NOMO-1 treated with dmso at 0.1 percent for 144 hours (cell line): Measurements from ENCODE around the gene PLSCR2.
"Not testable (repeated sequence)": the region's sequence is repeated elsewhere in the genome, so short reads cannot be mapped to it uniquely, and the experiment has no call there.

ENCODE experiments used
- DNase-seq: peaks from one replicate; lab custom pipeline; 2025; ENCODE audit not compliant: unreplicated experiment; lab: John Stamatoyannopoulos, UW

The PLSCR2 gene, protein sequence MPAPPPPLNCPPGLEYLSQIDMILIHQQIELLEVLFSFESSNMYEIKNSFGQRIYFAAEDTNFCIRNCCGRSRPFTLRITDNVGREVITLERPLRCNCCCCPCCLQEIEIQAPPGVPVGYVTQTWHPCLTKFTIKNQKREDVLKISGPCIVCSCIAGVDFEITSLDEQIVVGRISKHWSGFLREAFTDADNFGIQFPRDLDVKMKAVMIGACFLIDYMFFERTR

DNA sequence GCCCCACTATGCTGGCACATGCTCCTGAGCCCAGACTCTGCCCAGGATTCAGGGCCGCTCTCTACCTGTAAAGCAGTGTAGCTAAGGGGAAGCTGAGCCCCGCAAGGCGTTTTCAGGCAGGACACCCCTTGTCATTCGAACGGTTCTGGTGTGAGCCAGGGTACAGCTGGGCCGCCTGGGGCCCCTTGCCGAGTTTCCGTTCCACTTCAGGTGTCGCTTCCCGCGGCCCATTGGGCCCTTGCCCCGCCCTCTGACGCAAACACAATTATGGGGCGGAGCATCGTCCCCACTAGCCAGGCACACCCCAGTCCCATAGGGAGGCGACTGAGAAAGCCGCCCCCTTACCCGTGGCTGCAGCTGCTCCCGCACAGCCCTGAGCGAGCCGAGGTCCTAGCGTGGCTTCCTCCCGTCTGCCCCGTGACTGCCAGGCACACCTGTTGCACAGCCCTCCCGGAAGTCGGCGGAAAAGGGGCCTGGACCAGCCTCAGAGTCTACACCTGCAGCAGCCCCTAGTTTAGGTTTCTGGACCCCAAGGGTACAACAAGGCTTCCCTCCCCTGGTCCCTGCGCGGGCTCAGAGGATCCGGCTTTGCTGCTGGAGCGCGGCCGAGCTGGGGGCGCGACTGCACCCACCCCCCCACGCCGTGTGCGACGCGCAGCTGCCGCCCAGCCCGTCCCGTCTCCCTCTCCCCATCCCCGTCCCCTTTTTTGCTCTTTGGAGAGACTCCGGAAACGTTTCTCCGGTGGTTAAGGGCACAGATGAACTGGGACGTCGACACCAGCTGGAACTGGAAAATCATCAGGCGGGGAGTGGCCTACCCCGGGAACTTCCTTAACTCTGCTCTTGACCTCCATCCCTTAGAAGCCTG, at the start of gene PLSCR2:
Gene PLSCR2 (minus strand): TSS at position 412 of the 868 bp plus-strand sequence. CDS start 9,657 bp downstream, outside the sequence.
- no peak for DNase-seq

DNA sequence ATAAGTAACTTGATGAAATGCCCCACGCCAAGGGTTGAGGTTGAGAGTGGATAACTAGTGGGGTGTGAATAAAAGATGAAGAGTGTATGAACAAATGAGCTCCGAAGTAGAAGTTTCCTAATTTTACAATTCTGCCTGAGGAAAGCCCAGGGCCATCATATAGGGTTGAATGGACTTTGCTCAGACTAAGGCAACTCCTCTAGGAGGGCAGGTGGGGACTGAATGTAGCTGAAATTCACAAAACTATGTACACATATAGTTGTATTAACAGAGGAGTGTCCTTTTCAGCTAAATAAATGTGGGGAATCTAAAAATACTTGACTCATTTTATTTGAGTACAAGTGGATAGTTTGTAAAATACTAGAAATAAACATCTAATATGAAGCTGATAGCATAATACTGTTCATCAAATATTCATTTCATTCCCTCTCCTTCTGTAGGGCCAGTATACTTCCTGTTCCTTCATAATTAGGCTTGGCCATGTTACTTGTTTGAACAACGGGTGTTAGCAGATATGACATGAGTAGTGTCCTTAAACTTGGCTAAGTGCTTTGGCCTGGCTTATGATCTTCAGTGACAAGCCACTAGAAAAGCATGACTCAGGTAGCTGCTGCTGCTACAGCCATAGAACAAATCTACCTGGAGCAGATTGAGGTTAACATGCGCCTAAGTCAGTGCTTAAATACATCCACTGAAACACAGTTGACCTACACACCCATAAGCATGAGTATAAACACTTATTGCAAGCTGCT, 48.5 kb upstream of the PLSCR2 start:
- DNase-seq = no peak

DNA sequence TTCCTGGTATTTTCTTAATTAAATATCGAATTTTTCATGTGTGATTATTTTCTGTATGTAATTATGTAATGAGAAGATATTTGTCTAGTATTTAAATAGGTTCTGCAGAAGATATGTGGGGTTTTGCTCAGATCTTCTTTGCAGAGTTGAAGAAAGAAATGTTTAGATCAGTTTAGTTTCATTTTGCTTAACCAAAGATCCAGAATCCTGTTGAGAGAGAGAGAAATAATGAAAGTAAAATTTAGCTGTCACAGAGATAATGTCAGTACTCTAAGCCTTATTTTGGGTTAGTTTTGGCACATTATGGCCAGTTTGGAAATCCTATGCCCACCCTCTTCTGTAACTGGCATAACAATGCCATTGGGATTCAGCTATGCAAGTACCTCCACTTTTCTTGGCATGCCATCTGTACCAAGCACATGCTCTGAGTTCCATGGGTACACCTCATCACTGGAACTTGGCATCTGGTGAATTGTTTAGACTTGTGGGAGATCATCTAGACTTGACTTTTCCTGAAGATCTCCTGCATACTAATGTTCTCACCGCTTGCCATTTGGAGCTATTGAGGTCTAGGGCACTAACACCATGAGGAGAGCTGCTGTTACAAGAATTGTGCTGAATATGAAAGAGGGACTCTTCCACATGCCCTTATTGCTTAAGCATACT, 44.2 kb upstream of the PLSCR2 start:
- DNase-seq = no peak

DNA sequence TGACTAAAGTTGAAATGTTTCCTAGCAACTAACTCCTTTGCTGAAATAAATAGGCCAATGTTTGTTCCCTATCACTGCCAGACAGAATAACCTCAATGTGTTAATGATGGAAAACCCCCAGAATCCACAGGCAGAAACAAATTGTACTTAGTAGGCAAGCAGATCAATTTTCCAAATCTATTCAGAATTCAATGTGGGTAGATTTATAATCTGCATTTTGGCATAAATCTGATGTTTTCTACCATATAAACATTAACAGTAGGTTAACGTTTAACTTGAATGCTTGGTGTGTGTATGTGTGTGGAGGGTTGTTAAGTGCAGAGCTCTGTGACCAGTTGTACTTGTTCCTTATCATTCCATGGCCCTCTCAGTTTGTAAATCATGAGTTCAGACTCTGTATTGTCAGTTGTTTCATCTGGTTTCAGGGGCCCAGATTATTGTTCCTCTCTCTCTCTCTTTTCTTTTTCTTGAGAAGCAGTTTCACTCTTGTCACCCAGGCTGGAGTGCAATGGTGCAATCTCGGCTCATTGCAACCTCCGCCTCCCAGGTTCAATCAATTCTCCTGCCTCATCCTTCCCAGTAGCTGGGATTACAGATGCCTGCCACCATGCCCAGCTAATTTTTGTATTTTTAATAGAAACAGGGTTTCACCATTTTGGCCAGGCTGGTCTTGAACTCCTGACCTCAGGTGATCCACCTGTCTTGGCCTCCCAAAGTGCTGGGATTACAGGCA, 42.2 kb upstream of the PLSCR2 start:
- no peak for DNase-seq

DNA sequence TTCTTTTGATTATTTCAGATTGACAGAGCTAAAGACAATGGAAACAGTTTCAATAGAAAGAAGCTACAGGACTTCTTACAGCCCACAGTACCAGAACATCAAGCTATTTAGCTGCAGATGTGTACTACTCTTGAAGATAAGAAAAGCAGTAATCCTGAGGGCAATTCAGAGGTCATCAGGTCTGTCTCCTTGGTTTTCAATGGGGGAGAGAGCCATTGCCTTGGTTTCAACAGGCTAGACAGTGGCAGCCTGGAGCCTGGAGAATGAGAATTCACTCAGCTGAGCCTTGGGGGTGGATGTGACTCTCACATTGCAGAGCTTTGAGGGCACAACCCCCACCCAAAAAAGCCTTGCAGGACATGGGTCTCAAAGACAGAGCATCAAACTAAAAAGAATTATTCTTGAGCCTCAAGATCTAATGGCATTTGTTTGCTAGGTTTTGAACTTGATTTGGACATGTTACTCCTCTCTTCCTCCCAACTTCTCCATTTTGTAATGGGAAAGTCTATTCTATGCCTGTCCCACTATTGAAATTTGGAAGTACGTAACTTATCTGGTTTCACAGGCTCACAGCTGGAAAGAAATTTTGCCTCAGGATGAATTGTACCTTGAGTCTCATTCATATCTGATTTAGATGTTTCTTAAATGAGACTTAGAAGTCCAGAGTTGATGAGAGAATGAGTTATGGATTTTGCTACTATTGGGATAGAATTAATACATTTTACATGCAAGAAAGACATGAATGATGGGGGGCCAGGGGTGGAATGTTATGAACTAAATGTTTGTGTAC, 38.2 kb upstream of the PLSCR2 start:
- DNase-seq = no peak

DNA sequence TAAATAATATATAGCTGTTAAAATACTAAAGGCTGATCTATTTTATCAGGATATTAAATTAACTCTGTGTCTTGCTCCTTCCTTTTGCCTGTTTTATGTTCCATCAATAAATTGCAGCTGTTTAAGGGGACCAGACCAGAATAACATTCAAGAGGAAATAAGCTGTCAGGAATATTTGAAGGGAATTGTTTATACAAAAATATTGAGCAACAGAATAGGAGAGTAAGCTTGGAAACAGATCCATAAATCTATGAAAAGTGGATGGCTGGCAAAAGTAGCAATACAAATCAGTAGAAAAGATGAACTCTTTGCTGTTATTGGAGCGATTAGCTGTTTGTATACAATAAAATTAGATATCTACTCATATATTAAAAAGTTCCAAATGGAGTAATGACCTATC, 36.2 kb upstream of the PLSCR2 start:
- no peak for DNase-seq

DNA sequence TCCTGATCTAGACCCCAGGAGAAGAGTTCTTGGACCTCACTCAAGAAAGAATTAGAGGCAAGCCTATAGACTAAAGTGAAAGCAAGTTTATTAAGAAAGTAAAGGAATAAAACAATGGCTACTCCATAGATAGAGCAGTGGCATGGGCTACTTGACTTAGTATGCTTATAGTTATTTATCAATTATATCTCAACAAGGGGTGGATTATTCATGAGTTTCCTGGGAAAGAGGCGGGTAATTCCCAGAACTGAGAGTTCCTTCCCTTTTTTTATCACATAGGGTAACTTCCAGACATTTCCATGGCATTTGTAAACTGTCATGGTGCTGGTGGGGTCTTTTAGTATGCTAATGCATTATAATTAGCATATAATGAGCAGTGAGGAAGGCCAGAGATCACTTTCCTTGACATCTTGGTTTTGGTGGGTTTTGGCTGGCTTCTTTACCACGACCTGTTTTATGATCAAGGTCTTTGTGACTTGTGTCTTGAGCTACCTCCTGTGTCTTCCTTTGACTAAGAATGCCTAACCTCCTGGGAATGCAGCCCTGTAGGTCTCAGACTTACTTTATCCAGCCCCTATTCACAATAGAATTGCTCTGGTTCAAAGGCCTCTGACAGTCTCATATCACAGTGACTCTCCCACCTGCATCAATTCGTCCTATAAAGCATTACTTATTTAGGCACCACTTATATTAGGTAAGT, 35.3 kb upstream of the PLSCR2 start:
- no peak for DNase-seq

DNA sequence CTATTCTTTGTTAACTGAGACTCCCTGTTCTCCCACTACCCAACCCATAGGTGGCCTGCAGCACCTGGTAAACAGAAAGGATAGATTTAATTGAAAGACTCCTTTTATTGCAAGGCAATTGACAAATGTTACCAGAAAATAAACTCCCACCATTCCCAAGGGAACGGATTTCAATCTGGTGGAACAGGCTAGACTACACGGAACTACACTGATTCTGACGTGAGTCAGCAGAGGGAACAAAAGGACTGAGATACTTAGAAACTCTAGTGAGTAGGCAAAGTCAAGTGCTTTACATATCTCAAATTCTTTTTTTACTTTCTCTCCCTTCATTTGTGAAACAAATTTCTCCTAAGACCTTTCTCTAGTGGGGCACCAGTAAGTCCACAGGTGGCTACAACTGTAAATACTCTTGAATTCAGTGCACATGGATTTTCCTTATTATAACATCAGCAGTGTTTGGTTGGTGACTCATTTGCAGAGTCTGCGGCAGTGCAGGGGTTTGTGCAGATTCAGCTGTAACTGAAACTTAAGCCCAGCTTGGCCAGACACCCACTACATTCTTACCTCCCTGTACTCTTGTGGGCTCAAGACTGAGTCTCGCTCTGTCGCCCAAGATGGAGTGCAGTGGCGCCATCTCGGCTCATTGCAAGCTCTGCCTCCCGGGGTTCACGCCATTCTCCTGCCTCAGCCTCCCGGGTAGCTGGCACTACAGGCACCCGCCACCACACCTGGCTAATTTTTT, 34.3 kb upstream of the PLSCR2 start:
- DNase-seq = no peak

DNA sequence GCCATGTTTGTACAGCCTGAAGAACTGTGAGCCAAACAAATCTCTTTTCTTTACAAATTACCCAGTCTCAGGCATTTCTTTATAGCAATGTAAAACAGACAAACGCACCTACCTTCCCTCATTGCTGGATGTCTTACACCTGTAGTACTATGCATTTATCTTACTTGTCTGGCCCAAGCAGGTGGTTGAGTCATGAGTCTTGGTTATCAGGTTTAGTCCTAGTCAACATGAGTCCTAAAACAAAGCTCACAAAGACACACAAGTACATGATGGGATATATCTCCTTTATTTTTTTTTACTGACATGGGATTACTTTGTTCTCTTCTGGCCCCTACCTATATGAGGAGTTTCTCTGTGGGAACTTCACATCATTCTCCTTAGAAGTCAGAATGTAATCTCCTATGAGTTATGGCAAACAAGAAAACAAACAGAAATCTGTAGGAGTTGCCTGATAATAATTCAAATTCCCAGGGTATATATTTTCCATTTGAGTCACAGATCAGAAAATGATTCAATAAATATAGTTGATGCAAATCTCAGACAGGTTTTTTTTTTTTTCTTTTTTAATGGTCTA, 33.6 kb upstream of the PLSCR2 start:
- no peak for DNase-seq

DNA sequence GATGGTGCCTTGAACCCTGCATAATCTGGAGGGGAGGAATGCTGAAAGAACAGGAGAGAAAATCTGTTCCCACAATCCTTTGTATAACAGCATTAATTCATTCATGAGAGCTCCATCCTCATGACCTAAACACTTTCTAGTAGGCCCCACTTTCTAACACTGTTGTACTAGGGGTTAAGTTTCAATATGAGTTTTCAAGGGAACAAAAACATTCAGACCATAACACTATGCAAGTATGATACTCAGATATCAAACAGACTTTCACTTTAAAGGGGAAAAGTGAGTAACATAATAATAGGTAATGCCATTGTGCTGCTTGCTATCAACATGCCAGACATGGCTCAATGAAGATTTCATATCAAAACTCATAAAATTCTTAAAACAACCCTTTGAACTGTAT, 32.4 kb upstream of the PLSCR2 start:
- DNase-seq = no peak

DNA sequence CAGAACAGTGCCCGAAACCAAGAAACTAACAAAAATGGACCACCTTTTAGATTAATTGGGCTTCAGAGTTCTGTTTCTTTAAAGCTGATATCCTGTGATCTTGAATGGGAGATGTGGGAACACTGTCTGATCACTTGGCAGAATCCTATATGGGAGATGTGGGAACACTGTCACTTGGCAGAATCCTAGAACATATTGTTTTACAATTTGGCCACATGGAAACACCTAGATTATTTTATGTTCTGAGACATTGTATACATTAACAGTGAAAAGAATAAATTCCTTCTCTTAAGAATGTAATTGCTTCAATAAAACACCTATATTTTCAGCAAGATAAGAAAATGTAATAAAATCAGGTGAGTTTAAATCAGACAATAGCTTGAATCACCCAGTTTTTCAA, 30.3 kb upstream of the PLSCR2 start:
- DNase-seq = no peak

DNA sequence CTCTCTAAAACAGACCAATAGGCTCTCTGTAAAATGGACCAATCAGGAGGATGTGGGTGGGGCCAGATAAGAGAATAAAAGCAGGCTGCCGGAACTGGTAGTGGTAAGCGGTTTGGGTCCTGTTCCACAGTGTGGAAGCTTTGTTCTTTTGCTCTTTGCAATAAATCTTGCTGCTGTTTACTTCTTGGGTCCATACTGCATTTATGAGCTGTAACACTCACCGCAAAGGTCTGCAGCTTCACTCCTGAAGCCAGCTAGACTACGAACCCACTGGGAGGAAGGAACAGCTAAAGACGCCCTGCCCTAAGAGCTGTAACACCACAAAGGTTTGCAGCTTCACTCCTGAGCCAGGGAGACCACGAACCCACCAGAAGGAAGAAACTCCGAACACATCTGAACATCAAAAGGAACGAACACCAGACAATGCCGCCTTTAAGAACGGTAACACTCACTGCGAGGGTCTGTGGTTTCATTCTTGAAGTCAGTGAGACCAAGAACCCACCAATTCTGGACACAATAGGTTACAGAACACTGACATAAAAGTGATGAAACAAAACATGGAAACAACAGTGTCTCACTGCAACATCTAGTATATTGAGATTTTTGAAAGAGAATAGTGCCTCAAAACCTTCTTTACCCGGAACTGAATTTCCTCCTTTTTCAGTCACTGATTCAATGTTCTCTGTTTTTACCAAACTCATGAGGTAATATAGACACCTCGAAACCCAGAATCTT, 28.8 kb upstream of the PLSCR2 start:
- no peak for DNase-seq

DNA sequence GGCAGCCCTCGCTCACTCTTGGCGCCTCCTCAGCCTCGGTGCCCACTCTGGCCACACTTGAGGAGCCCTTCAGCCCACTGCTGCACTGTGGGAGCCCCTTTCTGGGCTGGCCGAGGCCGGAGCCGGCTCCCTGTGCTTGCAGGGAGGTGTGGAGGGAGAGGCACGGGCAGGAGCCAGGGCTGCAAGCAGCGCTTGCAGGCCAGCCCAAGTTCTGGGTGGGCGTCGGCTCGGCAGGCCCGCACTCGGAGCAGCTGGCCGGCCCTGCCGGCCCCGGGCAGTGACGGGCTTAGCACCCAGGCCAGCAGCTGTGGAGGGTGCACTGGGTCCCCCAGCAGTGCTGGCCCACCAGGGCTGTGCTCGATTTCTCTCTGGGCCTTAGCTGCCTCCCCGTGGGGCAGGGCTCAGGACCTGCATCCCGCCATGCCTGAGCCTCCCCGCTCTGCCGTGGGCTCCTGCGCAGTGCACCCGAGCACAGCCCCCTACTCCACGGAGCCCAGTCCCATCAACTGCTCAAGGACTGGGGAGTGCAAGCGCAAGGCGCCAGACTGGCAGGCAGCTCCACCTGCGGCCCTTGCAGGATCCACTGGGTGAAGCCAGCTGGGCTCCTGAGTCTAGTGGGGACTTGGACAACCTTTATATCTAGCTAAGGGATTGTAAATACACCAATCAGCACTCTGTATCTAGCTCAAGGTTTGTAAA, 27.9 kb upstream of the PLSCR2 start:
- DNase-seq = not testable (repeated sequence)

DNA sequence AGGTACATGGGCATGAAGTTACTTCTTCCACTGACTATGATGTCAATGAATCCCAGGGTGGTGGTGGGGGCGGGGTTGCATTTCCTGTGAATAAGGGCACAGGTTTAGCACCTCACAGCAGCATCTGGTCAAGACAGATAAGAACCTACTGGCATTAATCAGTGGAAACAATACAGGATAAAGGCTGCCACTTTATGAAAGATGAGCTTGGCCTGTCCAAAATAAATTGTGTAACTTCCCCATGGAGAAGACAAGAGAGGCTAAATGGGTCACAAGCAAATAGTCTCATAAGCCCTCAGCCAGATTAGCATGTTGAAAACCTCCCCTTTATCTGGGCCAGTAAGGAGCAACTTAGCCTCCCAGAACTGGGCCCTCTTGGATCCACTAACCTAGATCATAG, 27.4 kb upstream of the PLSCR2 start:
- no peak for DNase-seq

DNA sequence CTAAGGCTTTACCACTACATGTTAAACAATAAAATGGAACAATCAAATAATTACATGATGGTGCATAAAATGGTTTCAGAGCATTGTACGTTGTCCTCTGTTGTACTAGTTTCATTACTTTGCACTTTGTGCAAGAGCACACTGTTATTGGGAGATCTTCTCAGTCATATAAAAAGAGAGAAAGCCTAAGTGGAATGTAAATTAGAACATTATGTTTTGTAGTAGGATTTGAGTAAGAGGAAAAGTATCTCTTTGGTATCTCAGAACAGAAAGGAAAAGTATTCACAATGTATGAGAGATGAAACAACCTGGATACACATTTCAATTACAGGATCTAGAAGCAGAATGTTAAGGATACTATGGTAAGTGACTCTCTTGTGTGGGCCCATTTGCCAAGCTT, 26.9 kb upstream of the PLSCR2 start:
- no peak for DNase-seq

DNA sequence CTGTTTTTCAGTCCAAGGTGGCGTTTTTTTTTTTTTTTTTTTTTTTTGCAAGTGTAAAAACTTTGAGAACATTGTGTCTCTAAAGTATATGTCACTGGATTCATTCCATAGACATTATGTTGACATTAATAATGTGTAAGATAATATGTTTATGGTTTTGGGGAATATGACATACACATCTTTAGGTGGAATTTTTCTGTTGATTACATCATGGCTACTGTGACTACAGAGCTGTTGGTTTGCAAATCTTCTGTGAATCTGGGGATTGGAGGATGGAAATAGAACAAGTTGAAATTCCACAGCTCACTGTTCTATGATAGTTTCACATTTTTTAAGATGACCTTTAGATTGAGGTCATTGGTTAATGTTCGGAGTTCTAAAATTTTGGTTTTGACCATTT, 24.4 kb upstream of the PLSCR2 start:
- DNase-seq = no peak

DNA sequence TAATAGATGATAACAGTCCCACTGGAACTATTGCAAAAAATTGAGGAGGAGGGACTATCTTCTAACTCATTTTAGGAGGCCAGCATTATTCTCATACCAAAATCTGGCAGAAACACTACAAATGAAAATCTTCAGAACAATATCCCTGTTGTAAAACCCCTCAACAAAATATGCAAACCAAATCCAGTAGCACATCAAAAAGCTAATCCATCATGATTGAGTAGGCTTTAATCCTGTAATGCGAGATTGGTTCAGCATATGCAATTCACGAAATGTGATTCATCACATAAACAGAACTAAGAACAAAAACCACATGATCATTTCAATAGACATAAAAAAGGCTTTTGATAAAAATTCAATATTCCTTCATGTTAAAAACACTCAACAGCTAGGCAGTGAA, 23.9 kb upstream of the PLSCR2 start:
- no peak for DNase-seq
